Activated gamma-delta T cell (primary cell): ENCODE measurements around the gene AK9.
"Not testable (repeated sequence)": the region's sequence is repeated elsewhere in the genome, so short reads cannot be mapped to it uniquely, and the experiment has no call there.

ENCODE experiments used
- DNase-seq: peaks from one replicate; lab custom pipeline; 2025; lab: John Stamatoyannopoulos, UW

Gene AK9

DNA sequence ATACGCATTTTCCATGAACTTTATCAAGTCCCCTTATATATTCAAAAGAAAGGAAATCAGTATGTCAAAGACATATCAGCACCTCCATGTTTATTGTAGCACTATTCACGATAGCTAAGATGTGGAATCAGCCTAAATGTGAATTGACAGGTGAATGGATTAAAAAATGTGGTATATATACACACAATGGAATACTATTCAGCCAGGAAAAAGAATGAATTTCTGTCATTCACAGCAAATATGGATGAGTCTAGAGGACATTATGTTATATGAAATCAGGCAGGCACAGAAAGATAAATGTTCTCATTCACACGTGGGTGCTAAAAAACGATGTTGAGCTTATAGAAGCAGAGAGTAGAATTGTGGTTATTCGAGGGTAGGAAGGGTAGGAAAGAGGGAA, 5.4 kb upstream of the AK9 start:
- DNase-seq, result no peak

GRCh38 chr6:109695468-109695867, 4.5 kb upstream of the AK9 start:
- no peak for DNase-seq

DNA sequence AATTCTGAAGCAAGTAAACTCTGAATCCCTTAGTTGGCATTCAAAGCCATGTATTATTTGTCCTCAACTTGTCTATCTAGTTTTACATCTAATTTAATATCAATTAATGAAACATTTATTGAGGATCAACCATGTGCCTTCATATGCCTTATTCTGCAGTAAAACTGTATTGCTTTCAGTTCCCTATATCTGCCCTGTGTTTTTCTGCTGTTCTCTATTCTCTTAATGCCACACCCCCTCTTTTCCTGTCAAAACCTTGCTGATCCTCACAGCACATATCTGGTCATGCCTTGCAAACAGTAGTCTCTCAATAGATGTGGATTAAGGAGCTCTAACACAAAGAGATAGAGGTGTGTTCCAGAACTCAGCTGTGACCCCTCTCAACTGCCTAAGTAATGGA, 2.1 kb upstream of the AK9 start:
- DNase-seq, result no peak

DNA sequence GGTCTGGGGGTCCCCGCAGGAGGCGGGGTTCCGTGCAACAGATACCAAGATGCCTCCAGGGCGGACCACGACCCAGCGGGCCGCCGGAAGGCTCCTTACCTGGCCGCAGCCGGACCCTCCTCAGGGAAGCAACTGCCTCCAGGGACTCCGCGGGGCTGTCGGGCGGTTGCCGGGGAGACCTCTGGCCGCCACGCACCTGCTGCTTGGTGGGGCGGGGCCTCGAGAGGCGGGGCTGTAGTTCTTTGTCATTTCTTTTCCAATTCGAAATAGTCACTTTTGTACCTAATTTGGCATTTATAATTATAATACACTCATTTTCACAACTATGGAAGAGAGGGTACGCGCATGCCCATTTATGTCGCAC, 647 bp downstream of the AK9 start:
- peak; percentile 33 for DNase-seq

GRCh38 chr6:109687271-109687761, 3.7 kb downstream of the AK9 start:
- no peak for DNase-seq

- DNase-seq, result no peak
Observed at GRCh38 chr6:109686566-109687265, 4.3 kb downstream of the AK9 start.

GRCh38 chr6:109678661-109679505, 12.1 kb downstream of the AK9 start:
- DNase-seq, result not testable (repeated sequence)

DNA sequence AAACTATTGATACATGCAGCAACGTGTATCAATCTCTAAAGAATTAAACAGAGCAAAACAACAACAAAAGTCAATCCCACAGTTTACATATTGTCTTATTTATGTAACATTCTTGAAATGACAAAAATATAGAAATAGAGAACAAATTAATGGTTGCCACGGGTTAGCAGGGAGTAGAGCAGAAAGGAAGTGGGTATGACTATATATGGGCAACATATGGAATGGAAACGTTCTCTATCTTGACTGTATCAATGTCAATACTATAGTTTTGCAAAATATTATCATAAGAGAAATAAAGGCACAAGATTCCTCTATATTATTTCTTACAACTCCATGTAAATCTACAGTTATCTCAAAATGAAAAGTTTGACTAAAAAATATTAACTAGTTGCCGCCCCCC, 12.8 kb downstream of the AK9 start:
- no peak for DNase-seq

GRCh38 chr6:109676724-109677123, 14.3 kb downstream of the AK9 start:
- no peak for DNase-seq

GRCh38 chr6:109672839-109673238, 18.2 kb downstream of the AK9 start:
- no peak for DNase-seq

DNA sequence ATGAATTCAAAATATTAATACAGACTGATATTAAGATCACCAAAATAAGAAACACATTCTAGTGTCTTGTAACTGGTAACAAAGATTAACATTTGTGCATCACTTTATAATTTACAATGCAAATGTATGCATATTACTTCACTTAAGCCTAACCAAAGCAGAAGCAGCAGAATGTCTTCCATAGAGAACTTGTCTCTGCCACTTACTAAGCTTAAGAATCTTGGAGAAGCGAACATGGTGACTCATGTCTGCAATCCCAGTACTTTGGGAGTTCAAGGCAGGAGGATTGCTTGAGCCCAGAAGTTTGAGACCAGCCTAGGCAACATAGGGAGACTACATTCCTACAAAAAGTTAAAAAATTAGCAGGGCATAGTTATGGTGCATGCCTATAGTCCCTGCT, 18.8 kb downstream of the AK9 start:
- DNase-seq, result no peak

GRCh38 chr6:109671733-109672132, 19.3 kb downstream of the AK9 start:
- DNase-seq, result no peak

DNA sequence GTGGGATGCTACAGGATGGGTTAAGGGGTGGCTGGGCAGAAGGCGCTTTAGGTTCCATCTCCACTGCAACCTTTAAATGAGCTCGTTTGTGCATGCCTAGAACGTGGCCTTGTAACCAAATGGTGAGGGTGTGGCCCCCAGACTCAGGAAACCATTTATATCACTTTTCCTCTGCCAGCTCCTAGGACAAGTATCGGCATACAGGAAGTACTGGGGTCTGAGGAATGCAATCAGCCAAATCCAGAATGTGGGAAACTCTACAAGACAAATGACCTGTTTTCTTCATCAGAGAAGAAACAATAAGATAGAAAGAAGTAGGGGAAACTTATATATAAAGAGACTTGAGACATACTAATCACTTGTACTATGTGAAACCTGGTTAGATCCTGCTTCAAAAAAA, 21.2 kb downstream of the AK9 start:
- no peak for DNase-seq

DNA sequence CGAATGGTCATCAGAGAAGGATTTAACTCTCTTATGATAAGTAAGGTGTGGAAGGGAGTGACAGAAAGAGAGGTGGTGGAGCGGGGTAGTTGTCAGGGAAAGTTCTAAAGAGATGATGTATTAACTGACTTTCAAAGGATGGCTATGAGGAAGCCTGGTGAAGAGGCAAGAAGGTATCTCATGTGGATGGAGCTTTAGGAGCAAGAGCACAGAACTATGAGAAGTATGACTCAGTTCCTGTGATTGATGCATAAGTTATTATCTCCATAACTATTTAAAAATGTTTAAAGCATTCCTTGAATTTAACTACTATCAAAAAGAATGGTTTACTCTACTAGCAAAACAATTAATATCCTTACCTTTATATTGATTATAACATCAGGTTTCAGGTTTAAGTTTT, 28.8 kb downstream of the AK9 start:
- no peak for DNase-seq

GRCh38 chr6:109660526-109661320, 30.3 kb downstream of the AK9 start:
- no peak for DNase-seq

DNA sequence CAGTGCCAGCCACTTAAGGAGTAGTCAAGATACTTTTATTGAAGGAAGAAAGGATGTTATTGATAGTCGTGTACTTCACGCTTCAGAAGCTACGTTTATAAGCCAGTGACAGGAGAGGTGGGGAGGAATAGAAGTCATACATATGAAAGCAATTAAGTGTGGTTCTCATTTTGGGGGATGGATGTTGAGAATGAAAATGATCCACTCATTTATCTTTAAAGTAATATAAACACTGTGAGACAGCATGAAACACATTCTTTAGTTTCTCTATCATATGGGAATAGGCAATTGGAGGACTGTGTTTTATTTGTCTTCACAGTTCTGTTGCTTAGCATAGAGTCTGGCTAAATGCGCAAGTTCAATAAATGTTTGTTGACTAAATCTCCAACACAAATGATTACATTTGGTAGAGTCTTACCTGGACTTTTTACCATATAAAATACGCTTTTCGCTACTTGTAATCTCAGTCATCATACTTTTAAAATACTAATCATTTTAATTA, 35.2 kb downstream of the AK9 start:
- no peak for DNase-seq

DNA sequence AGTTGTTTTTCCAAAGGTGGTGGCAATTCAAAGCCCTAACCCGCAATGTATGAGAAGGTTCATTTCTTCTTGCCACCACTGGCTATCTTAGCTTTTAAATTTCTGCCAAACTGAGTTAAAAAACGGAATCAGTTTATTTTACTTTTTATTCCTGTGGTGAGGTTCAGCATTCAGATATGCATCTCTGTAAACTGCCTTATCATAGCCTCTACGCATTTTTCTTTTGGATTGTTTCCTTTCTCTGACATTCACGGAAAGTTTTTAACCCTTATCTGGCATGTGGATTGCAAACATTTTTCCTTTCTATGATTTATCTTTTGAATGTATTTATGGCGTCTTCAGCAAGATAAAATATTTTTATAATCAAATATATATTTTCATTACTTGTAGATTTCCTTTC, 37.7 kb downstream of the AK9 start:
- DNase-seq, result no peak

GRCh38 chr6:109644131-109644530, 46.9 kb downstream of the AK9 start:
- no peak for DNase-seq

DNA sequence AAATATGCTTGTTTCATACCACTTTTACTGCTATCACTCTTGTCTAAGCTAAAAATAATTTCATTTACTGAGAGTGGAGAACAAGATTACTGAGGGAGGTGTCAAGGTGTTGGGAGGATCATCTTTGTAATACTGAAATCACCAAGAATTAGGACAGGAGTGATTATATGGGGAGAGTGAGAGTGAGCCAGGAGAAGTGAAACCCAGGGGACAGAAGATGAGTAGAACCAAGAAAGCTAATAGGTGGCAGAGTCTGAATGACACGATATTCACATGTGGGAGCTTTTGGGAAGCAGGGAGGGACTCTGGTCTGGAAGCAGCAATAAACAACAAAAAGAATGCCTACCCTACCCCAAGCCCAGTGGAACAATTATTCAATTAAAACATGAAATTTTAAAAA, 58.6 kb downstream of the AK9 start:
- no peak for DNase-seq

- DNase-seq, result no peak
Observed at GRCh38 chr6:109631403-109631802, 59.6 kb downstream of the AK9 start.

DNA sequence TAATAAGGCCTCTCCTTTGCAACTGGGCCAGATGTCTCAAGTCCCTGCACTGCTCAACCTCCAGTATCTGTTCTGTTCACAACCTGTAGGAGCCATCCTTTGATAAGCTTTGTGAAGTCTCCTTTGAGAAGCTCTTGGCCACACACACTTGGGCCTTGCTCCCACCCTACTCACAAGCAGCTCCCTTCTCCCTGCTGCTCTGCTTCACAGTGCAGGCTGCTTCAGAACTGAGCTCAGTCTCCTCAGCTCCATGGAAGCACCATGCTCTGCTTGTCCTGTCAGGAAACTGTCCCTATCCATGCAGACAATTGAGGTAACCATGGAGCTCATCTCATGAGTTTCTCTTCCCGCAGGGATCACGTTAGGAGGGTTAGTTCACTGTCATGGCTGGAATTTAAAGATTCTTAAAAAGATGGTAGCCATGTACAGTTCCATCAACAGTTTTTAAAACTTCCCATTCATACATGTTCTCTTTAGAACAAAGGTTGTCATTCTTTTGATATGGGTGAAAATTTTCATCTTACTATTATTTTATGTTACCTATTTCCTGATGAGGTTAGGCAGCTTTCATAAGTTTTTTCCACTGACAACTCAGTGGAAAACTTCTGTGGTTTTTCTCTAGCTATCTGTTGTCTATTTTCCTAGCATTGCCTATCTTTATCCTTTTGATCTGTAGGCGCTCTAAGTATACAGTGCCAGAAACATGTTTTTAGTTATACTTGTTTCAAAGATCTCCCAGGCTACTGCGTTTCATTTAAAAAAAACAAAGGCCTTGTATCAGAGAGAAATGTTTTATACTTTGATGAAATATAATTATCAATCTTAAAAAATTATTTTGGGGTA, 62.6 kb downstream of the AK9 start:
- no peak for DNase-seq
